Measurements from ENCODE around the gene CFAP68. TPM values are rescaled to one million over a fixed set of nuclear protein-coding genes. Genes with fewer than 3 reads are reported as not detected.
A peak's percentile ranks its signal among the peaks of the same experiment; 100 is the strongest.

Gene CFAP68
- total and polyA plus RNA-seq, 2 experiments from 2014 or later = 9.9 to 20.2 TPM

DNA sequence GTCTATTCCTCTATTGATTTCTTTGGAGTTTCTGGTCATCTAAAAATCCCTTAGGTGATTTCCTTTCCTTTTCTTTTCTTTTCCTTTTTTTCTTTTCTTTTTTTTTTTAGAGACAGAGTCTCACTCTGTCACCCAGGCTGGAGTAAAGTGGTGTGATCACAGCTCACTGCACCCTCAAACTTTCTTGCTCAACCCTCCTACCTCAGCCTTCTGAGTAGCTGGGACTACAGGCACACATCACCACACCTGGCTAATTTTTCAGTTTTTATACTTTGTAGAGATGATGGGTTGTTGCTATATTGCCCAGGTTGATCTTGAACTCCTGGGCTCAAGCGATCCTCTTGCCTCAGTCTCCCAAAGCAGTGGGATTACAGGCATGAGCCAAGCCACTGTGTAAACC, 37.4 kb downstream of the CFAP68 start:
- H3K4me1 ChIP-seq (ENCODE audit: insufficient read depth) = peaks cover 28% of the 10 kb centered on the region
- 93 to 100% methylated on average over 1 of the region's 1 CpG for WGBS, 2 experiments (ENCODE audit: low coverage in 1 of 2, low lambda C conversion rate in 2 of 2, missing lambda C conversion rate in 2 of 2)
- no peaks in the 10 kb centered on the region for H3K9me2 ChIP-seq (ENCODE audit: insufficient read depth)
- H2AFZ ChIP-seq = no peak overlapping the region
- TF ChIP-seq EZH2 (IDR thresholded peaks at IDR 0.05; ENCODE audit: insufficient read depth, poor library complexity, severe bottlenecking) (no peak), EZH2phosphoT487 (IDR thresholded peaks at IDR 0.05; ENCODE audit: insufficient read depth, low read depth) (no peak)
- no peaks in the 10 kb centered on the region for H4K20me1 ChIP-seq (ENCODE audit: insufficient read depth)
- no peak overlapping the region for H3K4me2 ChIP-seq (ENCODE audit: unreplicated experiment)
- H3K79me2 ChIP-seq (ENCODE audit: insufficient read depth) = peaks cover 22% of the 10 kb centered on the region
- no peak overlapping the region for H3K4me3 ChIP-seq
- in situ Hi-C loops (cut with MboI) = no loop called here
- no peak overlapping the region for H3K9ac ChIP-seq
- H3K27me3 ChIP-seq (replicated peaks; ENCODE audit: insufficient read depth) = no peaks in the 10 kb centered on the region
- H3K36me3 ChIP-seq (ENCODE audit: low read depth) = no peaks in the 10 kb centered on the region
- peaks cover 9% of the 10 kb centered on the region for H3F3A ChIP-seq (ENCODE audit: insufficient read depth)
- DNase-seq = no peak
- no peak overlapping the region for H3K27ac ChIP-seq
- H3K9me3 ChIP-seq (ENCODE audit: low read depth) = no peaks in the 10 kb centered on the region

DNA sequence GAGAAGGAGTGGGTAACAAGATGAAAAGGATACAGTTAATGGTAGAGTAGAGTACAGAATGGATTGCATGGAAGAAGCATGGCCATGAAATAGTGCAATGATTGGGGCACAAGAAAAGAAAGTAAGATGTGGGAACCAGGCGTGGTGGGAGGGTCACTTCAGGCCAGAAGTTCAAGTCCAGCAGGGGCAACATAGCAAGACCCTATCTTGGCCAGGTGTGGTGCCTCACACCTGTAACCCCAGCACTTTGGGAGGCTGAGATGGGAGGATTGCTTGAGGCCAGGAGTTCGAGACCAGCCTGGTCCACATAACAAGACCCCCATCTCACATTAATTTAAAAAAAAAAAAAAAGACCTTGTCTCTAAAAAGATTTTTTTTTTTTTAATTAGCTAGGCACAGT, 38.0 kb downstream of the CFAP68 start:
- no peak overlapping the region for H2AFZ ChIP-seq
- in situ Hi-C loops (cut with MboI) = no loop called here
- 88 to 97% methylated on average over 2 of the region's 2 CpGs for WGBS, 2 experiments (ENCODE audit: low coverage in 1 of 2, low lambda C conversion rate in 2 of 2, missing lambda C conversion rate in 2 of 2)

DNA sequence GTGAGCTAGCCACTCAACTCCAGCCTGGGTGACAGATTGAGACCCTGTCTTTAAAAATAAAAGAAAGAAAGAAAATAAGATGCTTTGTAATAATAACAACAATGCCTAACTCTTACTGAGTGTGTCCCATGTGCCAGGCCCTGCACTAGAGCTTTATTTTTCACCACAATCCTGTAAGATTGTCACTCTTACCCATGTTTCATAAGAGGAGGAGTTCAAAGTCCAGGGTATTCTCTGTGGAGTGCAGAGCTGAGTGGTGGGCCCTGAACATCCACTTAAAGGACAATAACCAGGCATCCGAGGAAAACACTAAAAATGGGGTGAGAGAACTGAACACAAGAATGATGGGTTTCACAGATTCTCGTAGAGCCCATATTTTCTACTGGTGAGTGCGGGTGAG, 38.4 kb downstream of the CFAP68 start:
- no peak overlapping the region for H2AFZ ChIP-seq
- WGBS, 2 experiments (ENCODE audit: low coverage in 1 of 2, low lambda C conversion rate in 2 of 2, missing lambda C conversion rate in 2 of 2) = 93 to 98% methylated on average over 3 of the region's 3 CpGs
- no peaks in the 10 kb centered on the region for H3K27me3 ChIP-seq (replicated peaks; ENCODE audit: insufficient read depth)
- H3K9me3 ChIP-seq (ENCODE audit: low read depth) = no peaks in the 10 kb centered on the region
- in situ Hi-C loops (cut with MboI) = no loop called here
- H3K4me2 ChIP-seq (ENCODE audit: unreplicated experiment) = no peak overlapping the region
- H3K9me2 ChIP-seq (ENCODE audit: insufficient read depth) = no peaks in the 10 kb centered on the region
- no peak overlapping the region for H3K4me3 ChIP-seq
- no peak overlapping the region for H3K27ac ChIP-seq
- no peak overlapping the region for H3K9ac ChIP-seq
- peaks cover 14% of the 10 kb centered on the region for H3F3A ChIP-seq (ENCODE audit: insufficient read depth)
- H4K20me1 ChIP-seq (ENCODE audit: insufficient read depth) = no peaks in the 10 kb centered on the region
- DNase-seq = no peak
- H3K4me1 ChIP-seq (ENCODE audit: insufficient read depth) = peaks cover 34% of the 10 kb centered on the region
- H3K79me2 ChIP-seq (ENCODE audit: insufficient read depth) = peaks cover 22% of the 10 kb centered on the region
- no peak for TF ChIP-seq EZH2phosphoT487 (IDR thresholded peaks at IDR 0.05; ENCODE audit: insufficient read depth, low read depth)
- TF ChIP-seq EZH2 (IDR thresholded peaks at IDR 0.05; ENCODE audit: insufficient read depth, poor library complexity, severe bottlenecking) = no peak
- H3K36me3 ChIP-seq (ENCODE audit: low read depth) = no peaks in the 10 kb centered on the region

More for the DNA sequence above, 38.0 kb downstream of the CFAP68 start:
- H3K9me2 ChIP-seq (ENCODE audit: insufficient read depth) = no peaks in the 10 kb centered on the region
- H4K20me1 ChIP-seq (ENCODE audit: insufficient read depth) = no peaks in the 10 kb centered on the region
- H3K4me1 ChIP-seq (ENCODE audit: insufficient read depth) = peaks cover 30% of the 10 kb centered on the region
- no peak overlapping the region for H3K27ac ChIP-seq
- no peak overlapping the region for H3K9ac ChIP-seq
- H3K27me3 ChIP-seq (replicated peaks; ENCODE audit: insufficient read depth) = no peaks in the 10 kb centered on the region
- no peak overlapping the region for H3K4me3 ChIP-seq
- DNase-seq = no peak
- H3K4me2 ChIP-seq (ENCODE audit: unreplicated experiment) = no peak overlapping the region
- no peak for TF ChIP-seq EZH2 (IDR thresholded peaks at IDR 0.05; ENCODE audit: insufficient read depth, poor library complexity, severe bottlenecking)
- no peak for TF ChIP-seq EZH2phosphoT487 (IDR thresholded peaks at IDR 0.05; ENCODE audit: insufficient read depth, low read depth)
- peaks cover 22% of the 10 kb centered on the region for H3K79me2 ChIP-seq (ENCODE audit: insufficient read depth)
- no peaks in the 10 kb centered on the region for H3K9me3 ChIP-seq (ENCODE audit: low read depth)
- H3K36me3 ChIP-seq (ENCODE audit: low read depth) = no peaks in the 10 kb centered on the region
- H3F3A ChIP-seq (ENCODE audit: insufficient read depth) = peaks cover 10% of the 10 kb centered on the region

DNA sequence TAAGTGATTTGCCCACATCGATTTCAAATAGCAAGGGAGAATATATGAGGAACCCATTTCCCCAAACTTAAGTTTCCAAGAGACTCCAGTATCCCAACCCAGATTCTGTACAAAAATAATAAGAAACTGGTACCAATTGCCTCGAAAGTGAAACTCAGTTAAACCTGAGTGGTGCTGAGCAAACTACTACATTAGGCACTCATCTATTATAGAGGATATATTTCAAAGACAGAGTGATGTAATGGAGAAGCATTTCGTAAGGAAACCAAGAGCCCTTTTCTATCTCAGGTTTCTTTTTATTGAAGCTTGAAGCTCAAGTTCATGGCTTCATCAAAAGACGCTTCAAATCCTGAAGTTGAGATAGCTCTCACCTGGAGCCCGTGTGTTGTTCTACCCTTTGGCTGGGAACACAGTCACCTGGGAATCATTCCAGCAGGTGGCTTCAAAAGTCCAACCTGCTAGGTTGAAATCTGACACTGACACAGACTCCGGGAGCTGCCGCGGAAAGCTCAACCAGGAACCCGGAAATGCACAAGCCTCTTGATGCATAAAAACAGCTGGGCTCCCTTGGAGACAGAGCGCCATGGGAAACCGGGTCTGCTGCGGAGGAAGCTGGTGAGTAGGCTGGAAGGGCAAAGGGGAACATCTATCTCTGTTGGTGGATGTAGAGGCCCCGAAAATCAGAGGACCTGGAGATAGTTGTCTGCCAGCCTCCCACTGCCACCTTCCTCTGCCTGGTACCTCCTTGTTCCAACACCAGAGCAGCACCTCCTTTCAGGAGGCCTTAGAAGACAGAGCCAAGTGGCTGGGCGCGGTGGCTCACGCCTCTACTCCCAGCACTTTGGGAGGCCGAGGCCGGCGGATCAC, 39.3 kb downstream of the CFAP68 start, which contains the start of gene C11orf52:
Gene C11orf52 (plus strand): TSS at position 524 of the 867 bp plus-strand sequence. CDS start 60 bp downstream, at position 584.
- peak within 1 kb of the TSS; percentile 32; the same call in 1 of the 2 replicates for H3K9ac ChIP-seq

More for the DNA sequence above, 39.3 kb downstream of the CFAP68 start, which contains the start of gene C11orf52:
- Histone ChIP-seq H3K9me2 (ENCODE audit: insufficient read depth) (no peaks in the 10 kb centered on the region), H3K27me3 (replicated peaks; ENCODE audit: insufficient read depth) (no peaks in the 10 kb centered on the region), H3K27ac (peak within 1 kb of the TSS; percentile 15), H3K4me3 (peak within 1 kb of the TSS; percentile 29; the same call in 1 of the 2 replicates), H4K20me1 (ENCODE audit: insufficient read depth) (no peaks in the 10 kb centered on the region), H3K79me2 (ENCODE audit: insufficient read depth) (peaks cover 17% of the 10 kb centered on the region), H3F3A (ENCODE audit: insufficient read depth) (peaks cover 22% of the 10 kb centered on the region), H2AFZ (peak within 1 kb of the TSS; percentile 83), H3K36me3 (ENCODE audit: low read depth) (no peaks in the 10 kb centered on the region), H3K4me1 (ENCODE audit: insufficient read depth) (peaks cover 39% of the 10 kb centered on the region), H3K9me3 (ENCODE audit: low read depth) (no peaks in the 10 kb centered on the region), H3K4me2 (ENCODE audit: unreplicated experiment) (peak within 1 kb of the TSS; percentile 57)
- in situ Hi-C loops (cut with MboI) = no loop called here
- WGBS, 2 experiments (ENCODE audit: low coverage in 1 of 2, low lambda C conversion rate in 2 of 2, missing lambda C conversion rate in 2 of 2) = 54% methylated on average over 19 of the region's 19 CpGs
- no peak for TF ChIP-seq EZH2phosphoT487 (IDR thresholded peaks at IDR 0.05; ENCODE audit: insufficient read depth, low read depth)
- TF ChIP-seq EZH2 (IDR thresholded peaks at IDR 0.05; ENCODE audit: insufficient read depth, poor library complexity, severe bottlenecking) = no peak
- peak; percentile 66 for DNase-seq

Measured in GM23248 (cell line).